ENCODE data around the gene C15orf61.

Gene C15orf61

GRCh38 chr15:67515557-67515956, 5.4 kb upstream of the C15orf61 start (continued):
- TF ChIP-seq ZBTB11 (tag by site-specific recombination; conservative IDR thresholded peaks at IDR 0.05; ENCODE audit: low read depth) (peak; percentile 73), ZNF692 (tag by site-specific recombination; IDR thresholded peaks at IDR 0.05) (no peak), ZNF488 (tag by site-specific recombination; IDR thresholded peaks at IDR 0.05) (no peak), ZNF354C (tag by site-specific recombination; IDR thresholded peaks at IDR 0.05; ENCODE audit: borderline replicate concordance, low read depth) (peak; percentile 76; the same call in 1 of the 2 replicates), ZNF292 (tag by site-specific recombination; IDR thresholded peaks at IDR 0.05; ENCODE audit: borderline replicate concordance, low read depth) (0 out of 2 replicates have a peak, but pooled peaks have one; percentile 73), ZNF202 (tag by site-specific recombination; IDR thresholded peaks at IDR 0.05; ENCODE audit: borderline replicate concordance) (peak; percentile 83; the same call in 1 of the 2 replicates), ZNF138 (tag by site-specific recombination; IDR thresholded peaks at IDR 0.05; ENCODE audit: borderline replicate concordance) (0 out of 2 replicates have a peak, but pooled peaks have one; percentile 83), ZSCAN18 (tag by site-specific recombination; IDR thresholded peaks at IDR 0.05) (no peak), ZNF266 (tag by site-specific recombination; IDR thresholded peaks at IDR 0.05; ENCODE audit: low read depth) (0 out of 2 replicates have a peak, but pooled peaks have one; percentile 54), GLI2 (tag by site-specific recombination; IDR thresholded peaks at IDR 0.05; ENCODE audit: borderline replicate concordance, low read depth) (peak; percentile 13; the same call in 1 of the 2 replicates), KLF9 (tag by site-specific recombination; IDR thresholded peaks at IDR 0.05; ENCODE audit: low read depth) (no peak), ZXDB (tag by site-specific recombination; IDR thresholded peaks at IDR 0.05) (peak; percentile 75), ZNF10 (tag by site-specific recombination; IDR thresholded peaks at IDR 0.05) (no peak), ZNF426 (tag by site-specific recombination; IDR thresholded peaks at IDR 0.05) (peak; percentile 82), ZNF513 (tag by site-specific recombination; IDR thresholded peaks at IDR 0.05) (no peak), ZNF623 (tag by site-specific recombination; IDR thresholded peaks at IDR 0.05) (peak; percentile 81), ZNF302 (tag by site-specific recombination; IDR thresholded peaks at IDR 0.05; ENCODE audit: low read depth) (no peak), ZNF394 (tag by site-specific recombination; IDR thresholded peaks at IDR 0.05; ENCODE audit: borderline replicate concordance) (peak; percentile 93), OVOL3 (tag by site-specific recombination; IDR thresholded peaks at IDR 0.05) (0 out of 2 replicates have a peak, but pooled peaks have one; percentile 18)
